WI38 (cell line): ENCODE data around the gene MYL2.

ENCODE experiments used
- H3K4me3 ChIP-seq: 2 replicates; pipeline ENCODE4 v1.5.1; 2011; ENCODE audit warnings: low read depth, mild to moderate bottlenecking, control low read depth, low read length
- CTCF ChIP-seq: IDR thresholded peaks from 2 replicates; pipeline ENCODE4 v1.5.1; 2012; ENCODE audit warnings: low read depth, mild to moderate bottlenecking, control low read depth, low read length

MYL2 gene

GRCh38 chr12:110908377-110909152, 11.8 kb downstream of the MYL2 start:
- no peak for TF ChIP-seq CTCF
- H3K4me3 ChIP-seq, result no peak overlapping the region

- TF ChIP-seq CTCF, result no peak
- no peak overlapping the region for H3K4me3 ChIP-seq
These were observed 12.8 kb downstream of the MYL2 start for GRCh38 chr12:110907583-110907982.

- no peak overlapping the region for H3K4me3 ChIP-seq
- TF ChIP-seq CTCF, result no peak
These were observed 13.4 kb downstream of the MYL2 start for GRCh38 chr12:110906985-110907384.

GRCh38 chr12:110906516-110906915, 13.9 kb downstream of the MYL2 start:
- TF ChIP-seq CTCF, result no peak
- H3K4me3 ChIP-seq, result no peak overlapping the region

GRCh38 chr12:110906083-110906482, 14.3 kb downstream of the MYL2 start:
- no peak overlapping the region for H3K4me3 ChIP-seq
- TF ChIP-seq CTCF, result no peak

- no peak overlapping the region for H3K4me3 ChIP-seq
- TF ChIP-seq CTCF, result no peak
These were observed 16.9 kb downstream of the MYL2 start for GRCh38 chr12:110903511-110903910.

- no peak overlapping the region for H3K4me3 ChIP-seq
- no peak for TF ChIP-seq CTCF
These were observed 19.0 kb downstream of the MYL2 start for GRCh38 chr12:110901401-110901800.
